ENCODE data around the gene SLC23A2.

DNA sequence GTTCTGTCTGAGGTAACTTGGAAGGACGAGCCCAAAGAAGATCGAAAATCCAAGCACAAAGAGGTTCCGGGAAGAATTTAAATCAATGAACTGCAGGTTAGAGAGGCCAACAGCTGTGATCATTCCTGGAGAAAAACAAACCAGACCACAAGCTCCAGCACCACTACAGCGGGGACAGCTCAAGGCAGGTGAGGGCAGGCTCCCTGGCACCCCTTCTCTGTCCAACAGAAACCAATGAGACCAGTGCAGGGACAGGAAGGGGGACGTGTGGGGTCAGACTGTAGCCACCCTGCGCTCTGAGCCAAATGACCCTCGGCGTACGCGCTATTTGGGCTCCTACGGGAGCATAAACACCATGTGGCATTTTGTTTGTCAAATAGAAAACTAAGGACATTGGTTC lies 139.3 kb downstream of the SLC23A2 start:
- TF ChIP-seq EZH2 (IDR thresholded peaks at IDR 0.05) (no peak), POLR2AphosphoS5 (IDR thresholded peaks at IDR 0.05; ENCODE audit: borderline replicate concordance, low read depth, low read length) (no peak), FOXP2 (optimal IDR thresholded peaks at IDR 0.05; ENCODE audit: control extremely low read depth, extremely low read length, insufficient read depth) (no peak)

All from SK-N-MC (cell line).